OCI-LY1 (cell line): ENCODE measurements around the gene SYCP3.
A peak's percentile ranks its signal among the peaks of the same experiment; 100 is the strongest.

Source experiments
- H2AFZ ChIP-seq: fragments of 200-600 bp; sonication (generic), shearing (Covaris generic); 2 replicates; pipeline ENCODE4 v1.6.0; 2014; ENCODE audit warnings: antibody characterized with exemption, mild to moderate bottlenecking, low read length
- H3F3A ChIP-seq: fragments of 200-600 bp; sonication (generic), shearing (Covaris generic); 2 replicates; pipeline ENCODE4 v1.6.0; 2014; ENCODE audit warnings: mild to moderate bottlenecking, antibody characterized with exemption, low read length, moderate library complexity; ENCODE audit not compliant: insufficient read depth
- H3K27ac ChIP-seq: fragments of 200-600 bp; sonication (generic); 2 replicates; pipeline ENCODE4 v1.5.1; 2014; ENCODE audit warnings: low read length, mixed run types, mild to moderate bottlenecking, low read depth; ENCODE audit not compliant: poor library complexity, severe bottlenecking
- H3K27me3 ChIP-seq: fragments of 200-600 bp; sonication (generic); 2 replicates; pipeline ENCODE4 v1.6.0; 2014; ENCODE audit warnings: antibody characterized with exemption, mild to moderate bottlenecking, low read length, moderate library complexity; ENCODE audit not compliant: insufficient read depth
- H3K36me3 ChIP-seq: fragments of 200-600 bp; sonication (generic); 2 replicates; pipeline ENCODE4 v1.6.1; 2014; ENCODE audit warnings: mild to moderate bottlenecking, antibody characterized with exemption, low read length, moderate library complexity, mixed read lengths; ENCODE audit not compliant: insufficient read depth
- H3K4me1 ChIP-seq: fragments of 200-600 bp; sonication (generic); 2 replicates; pipeline ENCODE4 v1.5.1; 2014; ENCODE audit warnings: mild to moderate bottlenecking, low read length, moderate library complexity; ENCODE audit not compliant: insufficient read depth, severe bottlenecking
- H3K4me2 ChIP-seq: fragments of 200-600 bp; sonication (generic), shearing (Covaris generic); 2 replicates; pipeline ENCODE4 v1.6.1; 2014; ENCODE audit warnings: low read length
- H3K4me3 ChIP-seq: fragments of 200-600 bp; sonication (generic); 2 replicates; pipeline ENCODE4 v1.5.1; 2014; ENCODE audit warnings: low read length, low read depth, mild to moderate bottlenecking, mixed read lengths; ENCODE audit not compliant: poor library complexity, severe bottlenecking
- H3K79me2 ChIP-seq: fragments of 200-600 bp; shearing (Covaris generic); 2 replicates; pipeline ENCODE4 v1.6.1; 2016; ENCODE audit warnings: mixed run types, low read length, mixed read lengths; ENCODE audit not compliant: insufficient read depth
- H3K9ac ChIP-seq: fragments of 200-600 bp; sonication (generic), shearing (Covaris generic); 2 replicates; pipeline ENCODE4 v1.6.1; 2014; ENCODE audit warnings: mild to moderate bottlenecking, low read length, mixed read lengths
- H3K9me2 ChIP-seq: fragments of 200-600 bp; sonication (generic), shearing (Covaris generic); 2 replicates; pipeline ENCODE4 v1.6.1; 2014; ENCODE audit warnings: low read depth, mild to moderate bottlenecking, low read length, mixed read lengths
- H3K9me3 ChIP-seq: fragments of 200-600 bp; shearing (Covaris generic); 2 replicates; pipeline ENCODE4 v1.6.1; 2014; ENCODE audit warnings: low read length, mixed read lengths
- H4K20me1 ChIP-seq: fragments of 200-600 bp; sonication (generic), shearing (Covaris generic); 2 replicates; pipeline ENCODE4 v1.6.0; 2016; ENCODE audit warnings: mild to moderate bottlenecking, low read length; ENCODE audit not compliant: insufficient read depth
- CTCF ChIP-seq: fragments of 200-600 bp; sonication (generic), shearing (Covaris generic); IDR thresholded peaks from 2 replicates; pipeline ENCODE4 v1.5.1; 2017; ENCODE audit warnings: mild to moderate bottlenecking, antibody characterized with exemption, low read length, moderate library complexity, mixed read lengths
- EZH2 ChIP-seq: fragments of 200-600 bp; sonication (generic), shearing (Covaris generic); IDR thresholded peaks from 2 replicates; pipeline ENCODE4 v1.8.0; 2017; ENCODE audit warnings: borderline replicate concordance, mixed run types, mild to moderate bottlenecking, antibody characterized with exemption, low read length, moderate library complexity, mixed read lengths

SYCP3 gene

GRCh38 chr12:101763246-101763931, 24.1 kb upstream of the SYCP3 start:
- Histone ChIP-seq H3K9me2 (no peaks in the 10 kb centered on the region), H3K4me2 (no peak overlapping the region), H3K79me2 (no peaks in the 10 kb centered on the region), H2AFZ (no peak overlapping the region), H3F3A (no peaks in the 10 kb centered on the region), H3K36me3 (peaks cover 66% of the 10 kb centered on the region), H3K9ac (no peak overlapping the region), H3K4me1 (peaks cover 10% of the 10 kb centered on the region), H4K20me1 (no peaks in the 10 kb centered on the region), H3K27ac (no peak overlapping the region), H3K4me3 (no peak overlapping the region), H3K9me3 (no peaks in the 10 kb centered on the region), H3K27me3 (no peaks in the 10 kb centered on the region)
- TF ChIP-seq CTCF (no peak), EZH2 (no peak)

GRCh38 chr12:101761781-101762180, 22.5 kb upstream of the SYCP3 start:
- no peak for TF ChIP-seq EZH2
- TF ChIP-seq CTCF, result no peak
- Histone ChIP-seq H3K9me3 (no peaks in the 10 kb centered on the region), H2AFZ (no peak overlapping the region), H3K4me2 (no peak overlapping the region), H3K79me2 (no peaks in the 10 kb centered on the region), H4K20me1 (no peaks in the 10 kb centered on the region), H3K9ac (no peak overlapping the region), H3K36me3 (peaks cover 63% of the 10 kb centered on the region), H3K9me2 (no peaks in the 10 kb centered on the region), H3K4me3 (no peak overlapping the region), H3K27ac (peak overlapping the region; percentile 6), H3F3A (no peaks in the 10 kb centered on the region), H3K27me3 (no peaks in the 10 kb centered on the region), H3K4me1 (peaks cover 10% of the 10 kb centered on the region)

- no peaks in the 10 kb centered on the region for H3K79me2 ChIP-seq
- peaks cover 10% of the 10 kb centered on the region for H3K4me1 ChIP-seq
- no peaks in the 10 kb centered on the region for H4K20me1 ChIP-seq
- no peaks in the 10 kb centered on the region for H3K27me3 ChIP-seq
- H3K36me3 ChIP-seq, result peaks cover 65% of the 10 kb centered on the region
- no peaks in the 10 kb centered on the region for H3K9me2 ChIP-seq
- H3K27ac ChIP-seq, result peak overlapping the region; percentile 6
- no peak overlapping the region for H3K4me3 ChIP-seq
- H3K9ac ChIP-seq, result no peak overlapping the region
- TF ChIP-seq EZH2, result no peak
- TF ChIP-seq CTCF, result no peak
- H3F3A ChIP-seq, result no peaks in the 10 kb centered on the region
- no peak overlapping the region for H2AFZ ChIP-seq
- H3K4me2 ChIP-seq, result no peak overlapping the region
- H3K9me3 ChIP-seq, result no peaks in the 10 kb centered on the region
Measured at GRCh38 chr12:101761350-101761749, 22.1 kb upstream of the SYCP3 start.
